ENCODE results near the gene ABLIM2. TPM values are rescaled to one million over a fixed set of nuclear protein-coding genes. Genes with fewer than 3 reads are reported as not detected.

The ABLIM2 gene
- total RNA-seq, 2 donors from 2014 or later, result 0.24 to 0.25 TPM

DNA sequence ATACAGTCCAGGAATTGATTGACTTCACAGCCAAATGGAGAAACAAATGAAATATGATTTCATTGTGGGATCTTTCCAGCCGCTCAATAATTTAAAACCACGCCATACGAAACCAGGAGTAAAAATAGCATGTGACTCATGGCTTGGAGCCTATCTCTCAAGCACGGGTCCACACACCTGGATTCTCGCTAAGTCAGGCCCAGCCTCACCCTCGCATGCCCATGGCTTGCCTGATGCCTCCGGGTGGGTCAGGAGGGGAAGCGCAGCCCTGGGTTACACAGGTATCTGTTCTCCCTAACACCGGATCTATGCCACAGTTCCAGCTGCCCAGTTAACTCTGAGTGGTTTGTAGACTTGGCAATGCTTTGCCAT lies 5.6 kb upstream of the ABLIM2 start:
- peaks cover 12 to 22% of the 10 kb centered on the region in 2 donors for H3K27me3 Mint-ChIP-seq
- H3K9me3 Mint-ChIP-seq, result no peaks in the 10 kb centered on the region
- H3K36me3 Mint-ChIP-seq, result no peaks in the 10 kb centered on the region
- H3K4me3 Mint-ChIP-seq, result no peak overlapping the region
- H3K27ac Mint-ChIP-seq, result no peak overlapping the region
- no peak for DNase-seq (ENCODE audit: low spot score)
- H3K4me1 Mint-ChIP-seq (ENCODE audit: low read depth in 2 of 2), result peaks cover under 1 to 5% of the 10 kb centered on the region in 2 donors
- ATAC-seq, result no peak

- H3K4me3 Mint-ChIP-seq, result no peak overlapping the region
- DNase-seq (ENCODE audit: low spot score), result no peak
These were observed 5.0 kb upstream of the ABLIM2 start for GRCh38 chr4:8163436-8164193.

DNA sequence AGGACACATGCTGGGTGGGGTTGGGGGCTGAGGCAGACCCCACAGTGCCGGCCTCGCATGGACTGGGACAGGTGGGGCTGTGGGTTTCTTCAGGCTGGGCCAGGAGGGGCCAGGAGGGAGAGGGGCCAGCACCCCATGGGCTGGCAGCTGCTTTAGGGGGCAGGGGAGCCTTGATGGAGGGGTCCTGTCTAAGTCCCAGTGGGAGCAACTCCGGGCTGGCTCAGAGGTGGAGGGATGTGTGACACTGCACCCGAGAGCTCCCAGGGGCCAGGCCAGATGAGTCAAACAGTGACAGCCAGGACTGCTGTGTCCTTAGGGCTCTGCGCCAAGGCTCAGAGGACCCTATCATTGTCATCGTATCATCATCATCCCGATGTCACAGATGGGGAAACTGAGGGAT lies 4.4 kb upstream of the ABLIM2 start:
- Mint-ChIP-seq H3K27me3 (peaks cover 12 to 22% of the 10 kb centered on the region in 2 donors), H3K4me3 (no peak overlapping the region), H3K36me3 (no peaks in the 10 kb centered on the region), H3K4me1 (ENCODE audit: low read depth in 2 of 2) (peaks cover 6 to 9% of the 10 kb centered on the region in 2 donors), H3K27ac (no peak overlapping the region), H3K9me3 (no peaks in the 10 kb centered on the region)
- no peak for ATAC-seq
- no peak for DNase-seq (ENCODE audit: low spot score)

More at GRCh38 chr4:8163436-8164193, 5.0 kb upstream of the ABLIM2 start:
- no peaks in the 10 kb centered on the region for H3K9me3 Mint-ChIP-seq
- no peaks in the 10 kb centered on the region for H3K36me3 Mint-ChIP-seq
- H3K27ac Mint-ChIP-seq, result no peak overlapping the region
- peaks cover 12 to 22% of the 10 kb centered on the region in 2 donors for H3K27me3 Mint-ChIP-seq
- ATAC-seq, result no peak
- peaks cover 6 to 9% of the 10 kb centered on the region in 2 donors for H3K4me1 Mint-ChIP-seq (ENCODE audit: low read depth in 2 of 2)

DNA sequence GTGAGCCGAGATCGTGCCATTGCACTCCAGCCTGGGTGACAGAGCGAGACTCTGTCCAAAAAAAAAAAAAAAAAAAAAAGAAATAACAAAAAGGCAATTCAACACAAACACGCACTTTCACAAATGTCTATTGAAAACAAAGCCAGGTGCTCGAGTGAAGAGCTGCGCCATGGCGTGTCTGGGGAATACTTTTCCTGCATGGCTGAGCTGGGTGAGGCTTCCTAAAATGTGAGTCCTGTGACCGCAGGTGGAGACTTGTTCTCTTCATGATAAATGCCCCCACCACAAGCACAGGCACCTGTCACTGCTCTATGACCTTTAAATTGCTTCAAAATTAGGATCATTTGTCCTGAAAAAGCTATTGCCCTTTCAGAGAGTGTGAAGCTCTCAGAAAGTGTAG lies 4.0 kb upstream of the ABLIM2 start:
- H3K27me3 Mint-ChIP-seq, result peaks cover 12 to 22% of the 10 kb centered on the region in 2 donors
- DNase-seq (ENCODE audit: low spot score) (no peak), ATAC-seq (no peak)
- no peaks in the 10 kb centered on the region for H3K9me3 Mint-ChIP-seq
- H3K27ac Mint-ChIP-seq, result no peak overlapping the region
- peaks cover 6 to 9% of the 10 kb centered on the region in 2 donors for H3K4me1 Mint-ChIP-seq (ENCODE audit: low read depth in 2 of 2)
- no peaks in the 10 kb centered on the region for H3K36me3 Mint-ChIP-seq
- H3K4me3 Mint-ChIP-seq, result no peak overlapping the region

DNA sequence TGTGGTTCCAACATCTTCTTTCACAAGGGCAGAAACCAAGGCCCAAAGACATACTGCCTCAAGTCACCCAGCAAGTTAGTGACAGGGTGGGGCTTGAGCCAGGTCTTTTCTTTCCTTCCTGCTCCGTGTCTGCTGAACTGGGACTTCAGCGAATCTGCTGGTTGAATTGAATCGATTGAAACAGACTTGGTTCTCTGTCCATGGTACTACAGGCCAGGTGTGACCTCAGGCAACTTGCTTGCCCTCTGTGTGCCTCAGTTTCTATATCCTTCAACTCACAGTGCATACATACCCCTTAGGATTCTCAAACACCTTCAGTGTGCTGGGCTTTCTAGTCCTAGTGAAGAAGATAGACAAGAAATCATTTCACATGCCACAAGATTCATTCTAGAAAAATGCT lies 2.0 kb upstream of the ABLIM2 start:
- no peak overlapping the region for H3K27ac Mint-ChIP-seq
- peaks cover 6 to 9% of the 10 kb centered on the region in 2 donors for H3K4me1 Mint-ChIP-seq (ENCODE audit: low read depth in 2 of 2)
- peaks cover 6 to 8% of the 10 kb centered on the region in 2 donors for H3K27me3 Mint-ChIP-seq
- H3K4me3 Mint-ChIP-seq, result no peak overlapping the region
- no peaks in the 10 kb centered on the region for H3K9me3 Mint-ChIP-seq
- ATAC-seq (no peak), DNase-seq (ENCODE audit: low spot score) (no peak)
- no peaks in the 10 kb centered on the region for H3K36me3 Mint-ChIP-seq

DNA sequence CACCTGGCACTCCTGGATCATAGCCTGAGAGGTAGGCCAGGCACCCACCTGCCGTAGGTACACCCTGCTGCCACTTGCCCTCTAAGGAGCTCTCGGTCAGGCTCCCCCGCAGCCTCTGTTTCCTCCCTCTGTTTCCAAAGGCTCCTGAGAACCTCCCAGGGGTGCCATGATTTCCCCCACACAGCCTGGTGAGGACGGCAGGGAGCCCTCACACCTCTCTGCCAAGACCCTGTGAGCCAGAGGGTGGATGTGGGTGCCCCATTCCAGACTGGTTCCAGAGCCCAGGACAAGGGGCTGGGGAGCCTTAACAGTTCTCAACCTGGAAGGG lies 1.6 kb upstream of the ABLIM2 start:
- Mint-ChIP-seq H3K4me3 (no peak overlapping the region), H3K27me3 (peaks cover 6 to 11% of the 10 kb centered on the region in 2 donors), H3K36me3 (no peaks in the 10 kb centered on the region), H3K27ac (no peak overlapping the region), H3K4me1 (ENCODE audit: low read depth in 2 of 2) (peaks cover 6 to 9% of the 10 kb centered on the region in 2 donors), H3K9me3 (no peaks in the 10 kb centered on the region)
- no peak for ATAC-seq
- DNase-seq (ENCODE audit: low spot score), result no peak

DNA sequence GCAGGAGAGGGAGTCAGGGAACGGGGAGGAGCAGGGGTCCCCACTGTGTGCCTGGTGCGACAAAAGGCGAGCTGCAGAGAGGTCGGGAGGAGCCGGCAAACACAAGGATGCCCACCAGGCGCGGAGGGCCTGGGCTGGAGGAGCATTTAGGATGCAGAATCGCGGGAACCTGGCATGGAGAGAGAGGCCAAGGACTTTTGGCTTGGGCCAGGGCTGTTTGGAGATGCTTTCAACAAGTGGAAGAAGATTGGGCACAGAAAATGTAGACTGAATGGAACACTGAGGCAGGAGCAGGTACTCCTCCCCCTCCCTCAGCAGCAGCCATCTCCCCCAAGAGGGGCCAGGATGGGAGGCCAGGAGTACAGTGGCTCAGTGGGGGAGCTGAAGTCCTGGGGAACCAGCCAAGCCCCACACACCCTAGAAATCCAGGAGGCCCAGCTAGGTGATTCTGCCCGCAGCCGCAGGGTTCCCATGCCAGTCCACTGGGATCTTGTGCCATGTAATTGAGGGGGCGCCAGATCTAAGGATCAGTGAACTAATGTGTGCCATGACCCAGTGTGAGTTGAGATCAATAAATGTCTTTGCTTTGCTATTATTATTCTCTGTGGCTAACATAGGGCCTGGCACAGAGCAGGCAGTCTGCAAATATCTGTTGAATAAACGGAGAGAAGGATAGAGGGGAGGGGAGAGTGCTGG lies 1.1 kb upstream of the ABLIM2 start:
- H3K27ac Mint-ChIP-seq, result no peak overlapping the region
- H3K36me3 Mint-ChIP-seq, result no peaks in the 10 kb centered on the region
- DNase-seq (ENCODE audit: low spot score) (no peak), ATAC-seq (no peak)
- H3K4me1 Mint-ChIP-seq (ENCODE audit: low read depth in 2 of 2), result peaks cover 6 to 9% of the 10 kb centered on the region in 2 donors
- peaks cover 2 to 9% of the 10 kb centered on the region in 2 donors for H3K27me3 Mint-ChIP-seq
- H3K9me3 Mint-ChIP-seq, result no peaks in the 10 kb centered on the region
- peak overlapping the region; percentile 34 for H3K4me3 Mint-ChIP-seq

- ATAC-seq (peak in 1 of 2 donors; percentile 0), DNase-seq (ENCODE audit: low spot score) (peak; percentile 66)
- no peaks in the 10 kb centered on the region for H3K9me3 Mint-ChIP-seq
- peak overlapping the region; percentile 30 for H3K4me3 Mint-ChIP-seq
- peaks cover 6 to 9% of the 10 kb centered on the region in 2 donors for H3K4me1 Mint-ChIP-seq (ENCODE audit: low read depth in 2 of 2)
- no peaks in the 10 kb centered on the region for H3K36me3 Mint-ChIP-seq
- H3K27ac Mint-ChIP-seq, result no peak overlapping the region
- peaks cover 0 to 12% of the 10 kb centered on the region in 2 donors for H3K27me3 Mint-ChIP-seq
These were observed 486 bp downstream of the ABLIM2 start for GRCh38 chr4:8157944-8158709.

GRCh38 chr4:8157496-8157895 lies 1.1 kb downstream of the ABLIM2 start:
- Mint-ChIP-seq H3K4me1 (ENCODE audit: low read depth in 2 of 2) (peaks cover 6 to 9% of the 10 kb centered on the region in 2 donors), H3K4me3 (no peak overlapping the region), H3K27ac (no peak overlapping the region), H3K9me3 (no peaks in the 10 kb centered on the region), H3K36me3 (no peaks in the 10 kb centered on the region), H3K27me3 (peaks cover 0 to 12% of the 10 kb centered on the region in 2 donors)
- ATAC-seq (no peak), DNase-seq (ENCODE audit: low spot score) (no peak)

- Mint-ChIP-seq H3K27ac (no peak overlapping the region), H3K36me3 (no peaks in the 10 kb centered on the region)
These were observed 2.0 kb downstream of the ABLIM2 start for GRCh38 chr4:8156617-8157016.

DNA sequence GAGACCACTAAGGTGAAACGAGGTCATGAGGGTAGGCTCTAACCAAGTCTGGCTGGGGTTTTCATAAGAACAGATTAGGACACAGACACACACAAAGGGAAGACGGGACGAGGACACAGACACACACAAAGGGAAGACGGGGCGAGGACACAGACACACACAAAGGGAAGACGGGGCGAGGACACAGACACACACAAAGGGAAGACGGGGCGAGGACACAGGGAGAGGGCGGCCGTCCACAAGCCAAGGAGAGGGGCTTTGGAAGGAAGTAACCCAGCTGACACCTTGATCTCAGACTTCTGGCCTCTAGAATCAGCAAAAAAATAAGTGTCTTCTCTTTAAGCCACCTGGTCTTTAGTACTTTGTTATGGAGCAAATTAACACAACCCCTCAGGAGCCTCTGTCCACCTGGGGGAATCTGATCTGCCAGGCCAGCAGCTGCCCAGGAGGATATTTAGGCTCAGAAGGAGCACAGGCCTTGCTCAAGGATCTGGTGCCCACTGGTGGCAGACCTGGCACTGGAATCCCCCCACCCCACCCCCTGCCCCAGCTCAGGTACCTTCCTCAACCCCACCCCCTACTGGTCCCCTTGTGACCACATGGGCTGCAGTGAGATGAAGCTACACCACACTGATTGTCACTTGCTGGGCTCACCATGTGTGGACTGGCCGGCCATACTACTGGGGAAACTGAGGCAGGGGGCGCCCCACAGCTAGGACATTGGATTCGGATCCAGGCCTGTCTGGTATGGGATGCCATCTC lies 2.8 kb downstream of the ABLIM2 start:
- Mint-ChIP-seq H3K4me1 (ENCODE audit: low read depth in 2 of 2) (peaks cover 6 to 9% of the 10 kb centered on the region in 2 donors), H3K36me3 (no peaks in the 10 kb centered on the region), H3K27ac (no peak overlapping the region), H3K4me3 (no peak overlapping the region), H3K9me3 (no peaks in the 10 kb centered on the region), H3K27me3 (peaks cover 0 to 12% of the 10 kb centered on the region in 2 donors)
- ATAC-seq (no peak), DNase-seq (ENCODE audit: low spot score) (no peak)

More at GRCh38 chr4:8156617-8157016, 2.0 kb downstream of the ABLIM2 start:
- no peak for ATAC-seq
- DNase-seq (ENCODE audit: low spot score), result no peak
- no peak overlapping the region for H3K4me3 Mint-ChIP-seq
- H3K9me3 Mint-ChIP-seq, result no peaks in the 10 kb centered on the region
- peaks cover 6 to 9% of the 10 kb centered on the region in 2 donors for H3K4me1 Mint-ChIP-seq (ENCODE audit: low read depth in 2 of 2)
- H3K27me3 Mint-ChIP-seq, result peaks cover 0 to 12% of the 10 kb centered on the region in 2 donors

GRCh38 chr4:8155048-8155447 lies 3.6 kb downstream of the ABLIM2 start:
- Mint-ChIP-seq H3K4me1 (ENCODE audit: low read depth in 2 of 2) (peaks cover 6 to 9% of the 10 kb centered on the region in 2 donors), H3K4me3 (no peak overlapping the region), H3K27me3 (peaks cover 0 to 12% of the 10 kb centered on the region in 2 donors), H3K27ac (no peak overlapping the region), H3K36me3 (no peaks in the 10 kb centered on the region), H3K9me3 (no peaks in the 10 kb centered on the region)
- DNase-seq (ENCODE audit: low spot score) (no peak), ATAC-seq (no peak)

DNA sequence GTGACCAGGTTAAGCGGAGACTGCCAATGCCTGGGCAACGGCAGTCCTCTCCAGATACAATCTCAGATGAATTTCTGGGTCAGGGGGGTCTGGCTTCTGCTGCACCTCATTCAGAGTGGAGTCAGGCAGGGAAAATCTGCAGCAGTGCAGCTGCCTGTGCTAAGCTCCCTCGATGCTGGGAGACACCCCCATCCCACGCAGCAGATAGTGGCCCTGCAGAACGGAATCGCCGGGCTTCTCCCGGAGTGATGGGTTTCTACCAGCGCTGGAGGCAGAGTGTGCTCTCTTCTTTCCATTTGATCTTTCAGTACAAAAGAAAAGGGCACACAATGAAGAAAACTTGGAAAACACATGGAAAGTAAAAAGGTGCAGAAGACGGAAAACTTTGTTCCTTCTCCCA lies 5.2 kb downstream of the ABLIM2 start:
- H3K4me1 Mint-ChIP-seq (ENCODE audit: low read depth in 2 of 2), result no peaks in the 10 kb centered on the region
- H3K9me3 Mint-ChIP-seq, result no peaks in the 10 kb centered on the region
- DNase-seq (ENCODE audit: low spot score) (no peak), ATAC-seq (no peak)
- no peak overlapping the region for H3K27ac Mint-ChIP-seq
- H3K27me3 Mint-ChIP-seq, result peaks cover 0 to 12% of the 10 kb centered on the region in 2 donors
- H3K36me3 Mint-ChIP-seq, result no peaks in the 10 kb centered on the region
- H3K4me3 Mint-ChIP-seq, result no peak overlapping the region
